Activated T-helper 1 cell treated with anti-CD3 and anti-CD28 coated beads, Interleukin-12 subunit alpha, Interleukin-12 subunit beta, Interleukin-2, Interleukin-4 antibody, amounts not matched to agents 30 ng/mL and 10 ng/mL and 1 ng/mL, durations not matched to agents 14 hours and 24 hours and 36 hours (primary cell): ENCODE measurements around the gene SHH. TPM values are rescaled to one million over a fixed set of nuclear protein-coding genes. Genes with fewer than 3 reads are reported as not detected.
A peak's percentile ranks its signal among the peaks of the same experiment; 100 is the strongest.

Source experiments
- DNase-seq: peaks from one replicate; pipeline ENCODE4 v3.0.0; 2021; ENCODE audit warnings: low spot score
- H3K27ac Mint-ChIP-seq: one replicate; pipeline ENCODE4 v1.8.0; 2021; ENCODE audit warnings: mild to moderate bottlenecking, mixed read lengths
- H3K27me3 Mint-ChIP-seq: one replicate; pipeline ENCODE4 v1.8.0; 2022; ENCODE audit warnings: mild to moderate bottlenecking, moderate library complexity, mixed read lengths; ENCODE audit not compliant: insufficient read depth
- H3K36me3 Mint-ChIP-seq: one replicate; pipeline ENCODE4 v1.8.0; 2021; ENCODE audit warnings: low read depth, mixed read lengths
- H3K4me1 Mint-ChIP-seq: one replicate; pipeline ENCODE4 v1.8.0; 2021; ENCODE audit warnings: low read depth, mixed read lengths
- H3K4me3 Mint-ChIP-seq: one replicate; pipeline ENCODE4 v1.8.0; 2021; ENCODE audit warnings: mild to moderate bottlenecking, moderate library complexity, mixed read lengths
- H3K9me3 Mint-ChIP-seq: one replicate; pipeline ENCODE4 v1.8.0; 2021; ENCODE audit warnings: mixed read lengths
- intact Hi-C: fragments of 100-400 bp; cut with micrococcal nuclease; formaldehyde crosslinking; loops from one replicate; pipeline ENCODE4 v1.15.1; 2024
- total RNA-seq: library from RNA; stranded (reverse); gene quantifications from 2 replicates; pipeline ENCODE4 v1.2.3, GENCODE V29; 2022

The SHH gene
- total RNA-seq, 1 donor from 2014 or later, result not detected

DNA sequence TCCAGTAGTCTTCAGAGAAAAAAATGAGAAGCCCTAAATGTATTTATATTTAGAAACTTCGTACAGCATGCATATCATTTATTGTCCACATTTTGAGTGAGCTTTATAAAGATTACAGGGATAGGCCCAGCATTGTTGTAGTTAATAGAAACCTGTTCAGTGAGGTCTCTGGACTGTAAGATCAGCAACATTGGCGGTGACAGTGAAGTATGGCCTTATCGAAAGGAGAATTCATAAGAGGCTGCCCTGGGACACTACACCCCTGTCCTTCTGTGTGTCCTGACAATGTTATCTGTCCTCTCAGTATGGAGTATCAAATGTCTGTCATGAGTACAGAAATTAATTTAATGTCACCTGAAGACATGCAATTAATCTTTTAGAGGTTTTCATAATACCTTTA is 57.2 kb downstream of the SHH start:
- Mint-ChIP-seq H3K27me3 (no peaks in the 10 kb centered on the region), H3K27ac (no peak overlapping the region), H3K4me1 (peaks cover 45% of the 10 kb centered on the region), H3K4me3 (no peak overlapping the region), H3K9me3 (no peaks in the 10 kb centered on the region), H3K36me3 (peaks cover 30% of the 10 kb centered on the region)
- no peak for DNase-seq
- intact Hi-C loops, result no loop called here

DNA sequence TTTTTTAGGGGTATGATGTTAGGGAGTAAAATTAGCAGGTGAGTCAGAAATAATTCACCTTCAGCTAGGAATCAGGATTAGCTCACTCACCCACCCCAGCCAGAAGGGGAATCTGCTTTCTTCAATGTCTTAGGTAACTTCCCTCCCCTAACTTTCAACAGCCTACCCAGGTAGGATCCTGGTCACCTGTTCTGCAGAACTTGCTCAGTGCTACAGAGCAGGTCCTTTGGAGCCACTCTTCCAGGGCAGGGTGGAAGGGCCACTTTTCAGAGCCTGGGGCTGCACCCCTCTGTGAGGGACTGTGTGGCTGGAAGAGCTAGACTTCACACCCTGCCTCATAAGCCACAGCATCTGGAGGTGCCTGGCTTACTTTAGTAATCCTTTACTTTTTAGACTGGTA is 58.1 kb downstream of the SHH start:
- no peak overlapping the region for H3K27ac Mint-ChIP-seq
- DNase-seq, result no peak
- H3K27me3 Mint-ChIP-seq, result no peaks in the 10 kb centered on the region
- intact Hi-C loops, result no loop called here
- no peak overlapping the region for H3K4me3 Mint-ChIP-seq
- peaks cover 30% of the 10 kb centered on the region for H3K36me3 Mint-ChIP-seq
- no peaks in the 10 kb centered on the region for H3K9me3 Mint-ChIP-seq
- peaks cover 53% of the 10 kb centered on the region for H3K4me1 Mint-ChIP-seq

DNA sequence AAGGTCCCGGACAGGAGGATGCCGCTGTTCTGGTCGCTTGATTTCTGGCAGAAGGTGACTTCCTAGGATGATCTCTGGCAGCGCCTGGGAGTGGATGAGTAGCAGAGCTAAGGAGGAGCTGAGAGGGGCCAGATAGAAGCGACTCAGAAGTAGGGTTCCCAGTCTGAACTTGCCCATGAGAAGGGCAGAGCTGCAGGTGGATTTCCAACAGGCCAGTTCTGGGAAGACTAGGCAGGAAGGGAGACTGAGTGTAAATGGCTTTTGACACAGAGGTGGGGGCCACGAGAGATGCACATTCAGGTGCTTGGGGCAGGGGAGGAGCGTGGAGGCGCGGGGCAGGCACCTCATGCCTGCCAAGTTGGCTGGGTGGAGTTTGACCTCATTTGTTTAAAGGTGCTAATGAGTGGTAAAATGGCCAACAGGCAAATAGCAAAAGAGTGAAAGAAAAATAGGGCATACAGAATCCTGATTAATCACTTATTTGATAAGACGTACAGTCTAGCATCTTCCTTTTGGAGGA is 58.8 kb downstream of the SHH start:
- Mint-ChIP-seq H3K9me3 (no peaks in the 10 kb centered on the region), H3K27ac (peak overlapping the region; percentile 49), H3K36me3 (peaks cover 30% of the 10 kb centered on the region), H3K4me1 (peaks cover 60% of the 10 kb centered on the region), H3K4me3 (no peak overlapping the region), H3K27me3 (no peaks in the 10 kb centered on the region)
- intact Hi-C loops, result no loop called here
- no peak for DNase-seq

DNA sequence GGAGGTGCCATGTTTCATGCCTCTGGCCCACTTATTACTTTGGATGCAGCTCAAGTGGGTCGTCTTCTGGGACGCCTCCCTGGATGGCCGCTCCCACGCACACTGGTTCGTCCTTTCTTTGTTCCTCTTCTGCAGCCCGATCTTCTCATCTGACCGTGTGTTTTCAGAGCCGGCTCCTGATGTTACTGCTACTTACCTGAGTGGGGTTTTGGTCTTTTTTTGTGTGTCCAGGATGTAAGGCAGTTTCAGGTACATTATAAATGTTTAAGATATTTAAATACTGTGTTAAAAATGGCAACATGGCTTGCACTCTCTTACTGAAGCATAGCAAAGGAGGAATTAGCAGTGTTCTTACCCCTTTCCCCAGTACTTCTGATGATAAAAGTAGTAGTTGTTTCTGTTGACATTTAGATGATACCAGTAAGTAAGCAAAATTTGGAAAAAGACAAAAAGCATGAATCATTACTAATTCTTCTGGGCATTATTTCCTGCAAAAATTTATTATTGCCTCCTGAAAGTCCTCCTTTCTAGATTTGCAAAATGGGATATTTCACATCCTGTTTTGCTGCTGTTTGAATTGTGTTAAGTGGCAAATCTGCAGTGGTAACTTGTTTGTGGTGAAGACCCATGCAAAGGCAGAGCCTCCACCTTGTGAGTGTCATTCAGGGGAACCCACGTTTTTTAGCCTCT is 59.4 kb downstream of the SHH start:
- H3K27ac Mint-ChIP-seq, result peak overlapping the region; percentile 49
- no peaks in the 10 kb centered on the region for H3K27me3 Mint-ChIP-seq
- H3K4me3 Mint-ChIP-seq, result no peak overlapping the region
- intact Hi-C loops, result no loop called here
- H3K9me3 Mint-ChIP-seq, result no peaks in the 10 kb centered on the region
- peaks cover 35% of the 10 kb centered on the region for H3K36me3 Mint-ChIP-seq
- peaks cover 66% of the 10 kb centered on the region for H3K4me1 Mint-ChIP-seq
- no peak for DNase-seq

- DNase-seq, result no peak
- no peaks in the 10 kb centered on the region for H3K27me3 Mint-ChIP-seq
- peak overlapping the region; percentile 22 for H3K27ac Mint-ChIP-seq
- intact Hi-C loops, result no loop called here
- H3K36me3 Mint-ChIP-seq, result peaks cover 37% of the 10 kb centered on the region
- H3K4me1 Mint-ChIP-seq, result peaks cover 76% of the 10 kb centered on the region
- H3K9me3 Mint-ChIP-seq, result no peaks in the 10 kb centered on the region
- H3K4me3 Mint-ChIP-seq, result no peak overlapping the region
These were observed 60.9 kb downstream of the SHH start for GRCh38 chr7:155751409-155751808.

- H3K9me3 Mint-ChIP-seq, result no peaks in the 10 kb centered on the region
- H3K27ac Mint-ChIP-seq, result no peak overlapping the region
These were observed 61.8 kb downstream of the SHH start for GRCh38 chr7:155750255-155751125.

More at GRCh38 chr7:155750255-155751125, 61.8 kb downstream of the SHH start:
- no peak overlapping the region for H3K4me3 Mint-ChIP-seq
- peaks cover 44% of the 10 kb centered on the region for H3K36me3 Mint-ChIP-seq
- DNase-seq, result no peak
- H3K4me1 Mint-ChIP-seq, result peaks cover 85% of the 10 kb centered on the region
- H3K27me3 Mint-ChIP-seq, result no peaks in the 10 kb centered on the region
- intact Hi-C loops, result no loop called here

Other genes starting within 250 kb of the SHH start
- gene RBM33, start 167.8 kb downstream of the SHH start, total RNA-seq, result 75.2 and 78.9 TPM in 2 replicates